ENCODE results near the gene ARMH4. TPM values are rescaled to one million over a fixed set of nuclear protein-coding genes. Genes with fewer than 3 reads are reported as not detected.

ARMH4 gene
- total and polyA plus RNA-seq, 4 donors: 0.38 to 3.2 (median 0.54) TPM

GRCh38 chr14:58055497-58056010 lies 96.5 kb downstream of the ARMH4 start:
- Histone ChIP-seq H3K9me3 (ENCODE audit: control insufficient read depth in 4 of 4, low read length in 3 of 4) (no peaks in the 10 kb centered on the region), H3K27me3 (ENCODE audit: control insufficient read depth in 4 of 4, insufficient read depth in 4 of 4, low read length in 3 of 4) (no peaks in the 10 kb centered on the region), H3K9ac (ENCODE audit: low read depth in 1 of 2, low read length in 2 of 2) (no peak overlapping the region), H3K4me3 (ENCODE audit: low read depth in 1 of 3, low read length in 3 of 3) (no peak overlapping the region), H3K4me1 (ENCODE audit: control insufficient read depth in 4 of 4, insufficient read depth in 4 of 4, low read length in 3 of 4) (no peaks in the 10 kb centered on the region), H3K27ac (ENCODE audit: low read depth in 1 of 2, low read length in 2 of 2) (no peak overlapping the region), H3K36me3 (ENCODE audit: control insufficient read depth in 4 of 4, insufficient read depth in 3 of 4, low read depth in 1 of 4, low read length in 3 of 4) (no peaks in the 10 kb centered on the region)
- TF ChIP-seq ZBTB33 (IDR thresholded peaks at IDR 0.05) (no peak), ATF3 (IDR thresholded peaks at IDR 0.05) (no peak), TAF1 (conservative IDR thresholded peaks at IDR 0.05) (no peak), YY1 (IDR thresholded peaks at IDR 0.05) (no peak), GABPA (IDR thresholded peaks at IDR 0.05 in 1 of 2, conservative IDR thresholded peaks at IDR 0.05 in 1 of 2) (no peak)
- DNase-seq (ENCODE audit: low spot score): no peak

GRCh38 chr14:58054100-58054499 lies 97.9 kb downstream of the ARMH4 start:
- Histone ChIP-seq H3K36me3 (ENCODE audit: control insufficient read depth in 4 of 4, insufficient read depth in 3 of 4, low read depth in 1 of 4, low read length in 3 of 4) (peaks cover 0 to 3% (median 0%) of the 10 kb centered on the region in 4 donors), H3K4me1 (ENCODE audit: control insufficient read depth in 4 of 4, insufficient read depth in 4 of 4, low read length in 3 of 4) (no peaks in the 10 kb centered on the region), H3K9me3 (ENCODE audit: control insufficient read depth in 4 of 4, low read length in 3 of 4) (no peaks in the 10 kb centered on the region), H3K4me3 (ENCODE audit: low read depth in 1 of 3, low read length in 3 of 3) (no peak overlapping the region), H3K27me3 (ENCODE audit: control insufficient read depth in 4 of 4, insufficient read depth in 4 of 4, low read length in 3 of 4) (no peaks in the 10 kb centered on the region), H3K27ac (ENCODE audit: low read depth in 1 of 2, low read length in 2 of 2) (no peak overlapping the region), H3K9ac (ENCODE audit: low read depth in 1 of 2, low read length in 2 of 2) (no peak overlapping the region)
- DNase-seq (ENCODE audit: low spot score): no peak
- no peak for TF ChIP-seq SP1 (IDR thresholded peaks at IDR 0.05)
- TF ChIP-seq NR2F2 (IDR thresholded peaks at IDR 0.05): no peak
- no peak for TF ChIP-seq RXRA (IDR thresholded peaks at IDR 0.05)
- no peak for TF ChIP-seq MAX (IDR thresholded peaks at IDR 0.05)
- no peak for TF ChIP-seq TAF1 (conservative IDR thresholded peaks at IDR 0.05)
- no peak for TF ChIP-seq ZBTB33 (IDR thresholded peaks at IDR 0.05)
- TF ChIP-seq HNF4A (conservative IDR thresholded peaks at IDR 0.05): no peak
- no peak for TF ChIP-seq REST (IDR thresholded peaks at IDR 0.05)
- no peak for TF ChIP-seq CTCF (IDR thresholded peaks at IDR 0.05; ENCODE audit: low read depth, low read length, missing input control)
- no peak for TF ChIP-seq GABPA (IDR thresholded peaks at IDR 0.05 in 1 of 2, conservative IDR thresholded peaks at IDR 0.05 in 1 of 2)
- TF ChIP-seq JUND (IDR thresholded peaks at IDR 0.05): no peak
- no peak for TF ChIP-seq FOXA2 (IDR thresholded peaks at IDR 0.05)
- no peak for TF ChIP-seq EGR1 (IDR thresholded peaks at IDR 0.05; ENCODE audit: low read depth in 2 of 2)
- WGBS: 77% methylated on average over 3 of the region's 3 CpGs

Measured in liver (tissue), 9 donors.